Hindlimb muscle (tissue), 1 donor: ENCODE measurements around the gene CCT7. TPM values are rescaled to one million over a fixed set of nuclear protein-coding genes. Genes with fewer than 3 reads are reported as not detected.

Experiments
- DNase-seq: peaks from one replicate; pipeline ENCODE4 v3.0.0-alpha.2; 2013
- polyA plus RNA-seq: library from polyadenylated mRNA; unstranded; fragments of 120-200 nt; gene quantifications from one replicate; pipeline ENCODE4 v1.2.1, GENCODE V29; 2013; ENCODE audit not compliant: insufficient read length

Gene CCT7
- polyA plus RNA-seq, 1 donor = 174 TPM

DNA sequence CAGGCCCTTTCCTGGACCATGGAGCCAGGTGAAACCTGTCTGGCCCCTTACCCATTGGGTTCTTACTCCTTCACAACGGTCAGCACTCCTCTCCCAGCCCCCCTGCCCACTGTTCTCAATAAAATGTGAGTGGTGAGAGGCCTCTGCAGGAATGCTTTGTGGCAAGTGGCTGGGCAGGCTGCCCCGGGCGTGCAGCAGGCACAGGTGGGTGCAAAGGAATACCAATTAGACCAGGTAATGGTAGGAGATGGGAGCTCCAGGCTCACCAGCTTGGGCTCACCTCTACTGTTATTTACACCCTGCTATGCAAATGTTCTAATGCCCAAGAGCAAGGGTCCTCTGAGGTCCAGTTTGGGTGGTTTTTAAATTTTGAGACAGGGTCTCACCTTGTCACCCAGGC, 7.0 kb upstream of the CCT7 start:
- no peak for DNase-seq

DNA sequence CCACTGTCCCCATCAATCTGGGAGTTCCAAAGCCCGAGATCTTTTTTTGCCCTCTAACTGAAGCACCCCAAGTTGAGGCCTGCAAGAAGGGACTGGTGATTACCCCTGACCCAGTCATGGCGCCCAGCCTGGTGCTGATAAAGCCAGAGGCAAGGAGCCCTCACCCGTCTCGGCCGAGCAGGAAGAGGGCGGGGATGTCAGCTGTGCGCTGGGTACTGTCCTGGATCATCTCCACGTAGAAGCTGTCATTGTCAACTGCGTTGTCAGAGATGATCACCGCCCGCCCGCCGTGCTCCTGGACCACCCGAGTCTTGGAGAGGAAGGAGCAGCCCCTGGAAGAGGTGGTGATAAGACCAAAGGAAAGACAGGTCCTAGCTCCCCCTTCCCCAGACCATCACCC, 5.5 kb upstream of the CCT7 start:
- no peak for DNase-seq

GRCh38 chr2:73232403-73233153, 1.5 kb upstream of the CCT7 start:
- no peak for DNase-seq

DNA sequence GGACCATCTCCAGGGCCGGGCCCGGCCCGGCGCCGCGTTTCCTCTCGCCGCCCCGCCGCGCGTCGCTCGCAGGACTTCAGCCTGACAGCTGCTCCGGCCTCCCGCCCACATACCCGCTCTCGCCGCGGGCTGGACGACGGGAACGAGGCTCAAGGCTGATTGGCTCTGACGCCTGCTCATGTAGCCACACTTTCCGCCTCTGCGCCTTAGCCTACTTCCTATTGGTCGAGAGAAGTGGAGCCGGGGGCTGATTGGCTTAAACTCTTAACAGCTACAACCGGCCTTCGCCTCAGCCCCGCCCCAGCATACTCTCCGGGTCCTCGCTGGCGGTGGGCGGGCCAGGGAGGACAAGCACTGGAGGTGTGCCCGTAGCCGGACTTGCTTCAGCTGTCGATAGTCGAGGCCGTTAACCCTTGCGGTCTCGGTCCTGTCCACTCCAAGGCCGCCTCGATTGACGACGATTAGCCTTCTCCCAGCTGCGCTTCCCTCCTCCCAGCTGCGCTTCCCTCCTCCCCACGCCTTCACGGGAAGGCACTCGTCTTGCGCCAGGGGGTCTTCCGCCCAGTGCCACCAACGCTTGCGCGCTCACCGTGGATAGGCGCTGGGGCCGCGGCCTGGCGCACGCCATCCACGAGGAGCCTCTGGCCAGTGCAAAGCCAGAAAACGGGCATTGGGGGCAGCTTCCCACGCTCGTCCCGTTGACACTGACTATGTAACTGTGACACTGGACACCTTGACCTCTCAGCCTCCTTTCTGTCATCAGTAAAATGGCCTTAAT, 765 bp upstream of the CCT7 start, which contains the start of gene PRADC1:
Gene PRADC1 (minus strand): TSS at position 86 of the 778 bp plus-strand sequence. CDS start 79 bp downstream, at position 7.
- DNase-seq = peak; percentile 99

DNA sequence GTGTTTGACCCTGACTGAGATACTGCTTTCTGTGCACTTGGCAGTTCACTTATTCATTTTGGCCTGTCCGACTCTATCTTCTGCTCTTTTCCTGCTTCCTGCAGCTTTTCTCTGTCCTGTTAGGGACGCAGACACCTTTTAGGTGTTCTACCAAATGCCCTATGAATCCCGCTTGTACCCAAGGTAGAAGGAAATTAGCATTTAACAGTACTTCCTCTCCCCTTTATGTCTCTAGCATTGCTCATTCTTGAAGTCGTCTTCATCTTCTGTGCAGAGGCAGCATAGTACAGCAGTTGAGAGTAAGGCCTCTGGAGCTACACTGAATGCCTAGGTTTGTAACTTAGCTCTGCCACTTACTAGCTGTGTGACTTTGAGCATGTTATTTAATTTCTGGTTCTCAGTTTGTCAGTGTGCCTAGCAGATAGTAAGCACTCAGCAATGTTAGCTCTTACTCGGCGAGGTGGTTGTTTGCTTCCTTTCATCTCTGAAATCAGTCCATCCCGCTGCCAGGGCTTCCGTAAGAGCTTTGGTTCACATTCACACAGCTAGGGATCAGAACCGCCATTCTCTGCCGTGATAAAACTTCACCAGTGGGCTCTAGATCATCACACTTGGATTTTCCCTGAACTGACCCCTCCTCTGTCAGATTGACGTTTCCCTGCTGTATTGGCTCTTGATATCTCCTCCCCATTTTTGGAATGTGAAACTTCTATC, 1.4 kb downstream of the CCT7 start:
- no peak for DNase-seq

DNA sequence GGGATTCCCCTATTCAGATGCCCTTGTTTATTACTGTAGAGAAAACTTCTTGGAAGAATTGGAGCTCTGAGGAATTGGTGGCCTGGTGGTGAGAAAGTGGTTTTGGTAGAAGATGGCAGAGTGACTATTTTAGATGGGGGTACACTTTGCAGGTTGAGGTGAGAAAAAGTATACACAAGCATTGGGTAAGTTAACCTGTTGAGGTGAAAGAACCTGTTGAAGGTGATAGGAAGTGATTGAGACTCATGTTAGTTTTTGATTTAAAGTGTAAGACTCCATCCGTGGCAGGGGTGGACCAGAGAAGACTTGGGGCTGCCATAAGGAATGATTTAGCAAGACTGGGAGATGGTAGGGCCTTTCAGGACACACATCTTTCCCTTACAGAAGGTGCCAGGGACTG, 3.1 kb downstream of the CCT7 start:
- no peak for DNase-seq

DNA sequence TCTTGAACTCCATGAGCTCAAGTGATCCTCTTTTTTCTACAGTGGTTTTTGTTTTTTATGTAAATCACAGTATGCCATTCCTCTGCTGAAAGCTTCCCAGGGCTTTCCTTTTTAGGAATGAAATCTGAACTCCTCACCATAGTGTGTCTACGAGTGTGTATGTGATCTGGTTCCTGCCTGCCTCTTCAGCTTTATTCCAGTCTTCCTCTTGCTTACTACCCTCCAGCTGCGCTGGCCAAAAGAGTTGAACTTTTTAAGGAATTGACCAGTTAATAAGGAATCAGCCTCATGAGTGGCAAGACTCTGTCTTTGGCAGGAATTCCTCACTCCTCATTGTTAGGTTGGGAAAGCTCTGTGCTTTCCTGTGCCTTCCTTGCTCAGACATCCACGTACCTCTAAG, 4.0 kb downstream of the CCT7 start:
- no peak for DNase-seq

GRCh38 chr2:73238976-73239375, 4.9 kb downstream of the CCT7 start:
- no peak for DNase-seq

- DNase-seq = no peak
Observed at GRCh38 chr2:73239776-73240175, 5.7 kb downstream of the CCT7 start.

GRCh38 chr2:73243884-73244570, 9.9 kb downstream of the CCT7 start:
- DNase-seq = no peak

- no peak for DNase-seq
Observed at GRCh38 chr2:73244580-73244979, 10.5 kb downstream of the CCT7 start.

- no peak for DNase-seq
Observed at GRCh38 chr2:73246850-73247249, 12.7 kb downstream of the CCT7 start.

DNA sequence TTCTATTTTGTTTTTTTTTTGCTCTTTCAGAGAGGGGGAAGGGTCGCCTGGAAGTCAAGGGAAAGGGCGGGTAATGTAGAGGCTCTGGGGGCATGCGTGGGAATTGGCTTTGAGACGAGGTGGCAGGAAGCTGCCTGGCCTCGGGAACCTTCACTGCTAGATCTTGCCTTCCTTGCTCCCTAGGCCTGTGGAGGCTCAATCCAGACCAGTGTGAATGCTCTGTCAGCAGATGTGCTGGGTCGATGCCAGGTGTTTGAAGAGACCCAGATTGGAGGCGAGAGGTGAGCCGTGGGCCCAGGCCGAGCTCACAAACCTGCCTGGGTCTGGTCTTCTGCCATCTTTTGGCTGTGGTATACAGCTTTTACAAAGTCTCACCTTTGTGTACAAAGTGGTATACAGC, 15.5 kb downstream of the CCT7 start:
- DNase-seq = no peak

- no peak for DNase-seq
Observed at GRCh38 chr2:73250872-73251846, 17.1 kb downstream of the CCT7 start.

- DNase-seq = no peak
Observed at GRCh38 chr2:73252238-73253027, 18.3 kb downstream of the CCT7 start.

DNA sequence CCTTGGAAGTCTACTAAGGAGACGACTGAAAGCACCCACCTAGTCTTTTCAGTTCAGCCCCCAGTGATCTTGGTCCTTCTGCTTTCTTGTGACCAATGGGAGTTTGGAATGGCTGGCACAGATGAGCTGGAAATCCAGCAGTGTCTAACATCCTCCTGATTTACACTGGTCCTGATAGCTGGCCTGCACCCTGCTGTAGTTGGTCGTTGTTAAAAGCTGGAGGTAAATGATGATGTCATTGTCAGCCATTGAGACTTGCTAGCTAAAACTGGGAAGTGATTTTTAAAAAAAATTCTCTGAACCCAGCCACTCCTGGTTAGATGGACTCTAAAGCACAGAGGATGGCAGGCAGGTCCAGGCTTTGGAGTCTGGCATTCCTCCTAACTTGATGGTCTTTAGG, 19.3 kb downstream of the CCT7 start:
- no peak for DNase-seq

DNA sequence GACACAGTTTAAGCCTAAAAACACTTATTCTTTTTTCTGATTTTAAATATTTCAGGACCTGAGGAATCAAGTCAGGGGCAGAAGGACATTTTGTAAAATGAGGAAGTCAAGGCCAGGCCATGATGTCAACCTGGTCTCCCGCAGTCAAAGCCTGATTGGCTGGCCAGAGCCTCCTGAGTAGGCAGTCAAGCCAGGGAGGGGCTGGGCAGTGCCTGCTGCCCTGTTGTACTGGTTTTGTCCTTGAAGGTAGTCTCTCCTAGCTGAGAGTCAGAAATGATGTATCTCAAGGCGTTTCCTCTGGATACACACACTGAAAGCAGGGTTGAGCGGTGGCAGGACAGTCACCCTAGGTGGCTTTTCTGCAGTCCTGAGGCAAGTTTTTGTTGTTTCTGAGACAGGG, 19.8 kb downstream of the CCT7 start:
- DNase-seq = no peak

- no peak for DNase-seq
Observed at GRCh38 chr2:73254343-73255006, 20.4 kb downstream of the CCT7 start.

- DNase-seq = no peak
Observed at GRCh38 chr2:73255007-73255644, 21.0 kb downstream of the CCT7 start.
